Epithelial cell of esophagus (primary cell): ENCODE data around the gene PTGDR2.

Experiments used
- DNase-seq: peaks from one replicate; pipeline ENCODE4 v3.0.0; 2010; ENCODE audit warnings: low read depth
- H3K4me3 ChIP-seq: 2 replicates; pipeline ENCODE4 v1.5.1; 2011; ENCODE audit warnings: mild to moderate bottlenecking, low read length, control low read depth
- TF ChIP-seq, protein P1 (sequence below): IDR thresholded peaks from 2 replicates; pipeline ENCODE4 v1.5.1; 2011; ENCODE audit warnings: low read depth, mild to moderate bottlenecking, low read length, control low read depth, inconsistent platforms; ENCODE audit not compliant: insufficient read depth; ENCODE audit errors: missing control alignments

PTGDR2 gene

DNA sequence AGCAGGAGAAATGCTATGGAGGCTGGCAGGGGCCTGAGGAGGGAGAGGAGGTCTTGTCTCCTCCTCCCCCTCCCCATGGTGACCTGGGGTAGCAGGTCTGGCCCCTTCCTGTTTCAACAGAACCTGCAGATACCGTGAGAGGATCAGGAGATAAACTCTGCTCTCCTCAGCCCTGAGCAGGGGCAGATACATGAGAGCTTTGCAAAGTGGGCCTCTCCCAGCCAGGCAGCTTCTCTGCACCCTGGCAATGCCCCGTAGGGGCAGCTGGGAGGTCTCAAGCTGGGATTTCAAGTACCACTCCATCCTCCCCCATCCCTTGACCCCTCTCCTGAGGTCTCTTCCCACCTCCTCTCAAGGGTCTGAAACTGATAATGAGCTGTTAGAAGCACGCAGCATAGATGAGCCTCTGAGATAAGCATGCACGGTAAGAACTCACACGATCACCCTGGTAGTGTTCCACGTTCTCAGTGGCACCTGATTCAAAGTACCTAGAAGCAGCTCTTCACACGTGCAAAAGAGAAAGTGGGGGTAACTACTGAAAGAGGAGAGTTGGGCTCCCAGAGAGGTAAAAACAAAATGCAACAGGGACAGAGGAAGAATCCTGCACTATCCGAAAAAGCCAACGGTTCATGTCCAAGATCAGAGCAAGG is 18.8 kb downstream of the PTGDR2 start:
- no peak for DNase-seq
- H3K4me3 ChIP-seq, result no peak overlapping the region
- TF ChIP-seq, protein P1, sequence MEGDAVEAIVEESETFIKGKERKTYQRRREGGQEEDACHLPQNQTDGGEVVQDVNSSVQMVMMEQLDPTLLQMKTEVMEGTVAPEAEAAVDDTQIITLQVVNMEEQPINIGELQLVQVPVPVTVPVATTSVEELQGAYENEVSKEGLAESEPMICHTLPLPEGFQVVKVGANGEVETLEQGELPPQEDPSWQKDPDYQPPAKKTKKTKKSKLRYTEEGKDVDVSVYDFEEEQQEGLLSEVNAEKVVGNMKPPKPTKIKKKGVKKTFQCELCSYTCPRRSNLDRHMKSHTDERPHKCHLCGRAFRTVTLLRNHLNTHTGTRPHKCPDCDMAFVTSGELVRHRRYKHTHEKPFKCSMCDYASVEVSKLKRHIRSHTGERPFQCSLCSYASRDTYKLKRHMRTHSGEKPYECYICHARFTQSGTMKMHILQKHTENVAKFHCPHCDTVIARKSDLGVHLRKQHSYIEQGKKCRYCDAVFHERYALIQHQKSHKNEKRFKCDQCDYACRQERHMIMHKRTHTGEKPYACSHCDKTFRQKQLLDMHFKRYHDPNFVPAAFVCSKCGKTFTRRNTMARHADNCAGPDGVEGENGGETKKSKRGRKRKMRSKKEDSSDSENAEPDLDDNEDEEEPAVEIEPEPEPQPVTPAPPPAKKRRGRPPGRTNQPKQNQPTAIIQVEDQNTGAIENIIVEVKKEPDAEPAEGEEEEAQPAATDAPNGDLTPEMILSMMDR, result no peak

DNA sequence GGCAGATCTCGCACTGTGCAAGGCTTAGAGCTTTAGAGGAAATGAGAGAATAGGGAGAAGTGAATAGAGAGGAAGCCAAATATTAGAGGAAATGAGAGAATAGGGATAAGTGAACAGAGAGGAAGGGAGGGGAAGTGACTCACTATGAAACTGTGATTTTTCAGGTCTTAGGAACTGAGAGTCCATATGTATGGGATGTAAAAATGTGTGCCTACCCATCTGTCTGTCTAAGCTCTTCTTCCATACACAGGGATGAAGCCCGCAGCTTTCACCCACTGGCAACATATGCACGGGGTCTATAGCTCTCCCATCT is 20.3 kb downstream of the PTGDR2 start:
- DNase-seq, result peak; percentile 53
- TF ChIP-seq, protein P1, result no peak
- H3K4me3 ChIP-seq, result no peak overlapping the region

DNA sequence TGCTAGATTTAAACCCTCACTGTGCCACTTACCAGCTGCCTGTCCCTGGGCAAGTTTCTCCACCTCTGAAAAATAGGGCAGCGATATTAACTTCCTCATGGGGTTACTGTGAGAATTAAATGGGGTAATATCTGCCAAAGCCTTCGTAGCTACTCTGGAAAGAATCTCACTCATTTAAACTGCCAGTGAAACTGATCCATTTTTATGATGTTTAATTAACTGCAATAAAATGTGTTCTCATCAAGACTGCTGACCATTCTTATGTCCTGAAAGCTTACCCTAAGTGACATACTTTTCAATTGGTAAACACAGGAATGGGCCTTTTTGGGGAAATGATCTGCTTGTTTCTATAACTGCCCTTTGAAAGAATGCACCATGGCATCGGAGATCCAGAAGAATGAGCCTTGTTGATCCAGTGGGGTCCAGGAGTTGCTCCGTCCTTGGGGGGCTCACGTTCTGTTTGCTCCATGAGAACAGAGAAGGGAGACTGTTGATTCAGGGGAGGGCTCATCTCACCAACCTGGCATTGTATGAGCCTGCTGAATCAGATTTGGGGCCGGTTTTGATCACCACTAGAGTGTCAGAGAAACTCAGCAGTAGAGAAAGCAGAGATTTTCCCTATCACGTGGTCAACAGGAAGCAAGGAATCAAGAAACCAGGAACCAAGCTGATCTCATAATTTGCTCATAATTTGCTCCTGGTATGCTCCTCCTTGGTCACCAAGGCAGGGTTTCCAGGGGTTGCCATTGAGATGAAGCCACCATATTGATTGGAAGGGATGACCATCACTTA is 20.8 kb downstream of the PTGDR2 start:
- peak; percentile 43 for DNase-seq
- H3K4me3 ChIP-seq, result no peak overlapping the region

DNA sequence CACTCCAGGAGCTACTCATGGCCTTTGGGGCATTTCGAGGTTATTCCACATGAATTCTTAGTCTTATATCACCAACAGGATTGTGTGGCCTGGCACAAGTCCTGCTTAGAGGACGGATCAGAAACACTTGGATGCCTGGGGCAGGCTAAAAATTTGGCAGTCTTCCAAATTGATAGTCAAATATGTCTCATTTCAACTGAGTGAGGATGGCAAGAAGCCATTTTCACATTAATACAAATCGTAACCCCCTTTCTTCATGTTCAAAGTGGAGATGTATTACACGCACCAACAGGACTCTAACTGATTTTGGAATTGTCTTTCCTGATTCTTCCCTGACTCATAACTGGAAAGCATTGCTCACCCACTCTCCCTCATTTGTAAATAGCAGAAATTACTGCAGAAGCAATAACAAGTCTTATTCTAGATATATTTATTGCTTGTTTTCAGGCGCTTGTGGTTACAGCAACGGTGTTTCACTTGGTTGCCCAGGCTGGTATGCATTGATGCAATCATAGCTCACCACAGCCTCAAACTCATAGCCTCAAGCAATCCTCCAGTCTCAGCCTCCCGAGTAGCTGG is 24.2 kb downstream of the PTGDR2 start:
- TF ChIP-seq, protein P1, result no peak
- no peak overlapping the region for H3K4me3 ChIP-seq
- DNase-seq, result peak; percentile 74

More for the DNA sequence above, 20.8 kb downstream of the PTGDR2 start:
- TF ChIP-seq, protein P1, result no peak

DNA sequence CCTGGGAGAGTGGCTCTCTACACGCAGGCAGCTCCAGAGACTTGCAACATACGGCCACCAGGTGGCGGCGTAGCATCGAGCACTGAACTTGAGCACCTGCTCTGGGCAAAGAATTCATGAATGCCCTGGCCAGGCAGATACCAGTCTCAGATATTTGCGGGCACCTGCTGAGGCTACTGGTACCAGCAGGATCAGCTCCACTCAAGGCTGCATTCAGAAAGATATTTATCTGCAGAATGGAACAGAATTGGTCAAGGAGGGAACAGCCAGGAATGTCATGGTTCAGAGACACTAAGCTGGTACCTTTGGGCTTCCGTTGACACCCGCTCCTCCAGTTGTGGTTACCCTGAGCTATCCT is 24.6 kb downstream of the PTGDR2 start:
- TF ChIP-seq, protein P1, result peak; percentile 96
- peak; percentile 86 for DNase-seq
- peak overlapping the region; percentile 4 for H3K4me3 ChIP-seq

DNA sequence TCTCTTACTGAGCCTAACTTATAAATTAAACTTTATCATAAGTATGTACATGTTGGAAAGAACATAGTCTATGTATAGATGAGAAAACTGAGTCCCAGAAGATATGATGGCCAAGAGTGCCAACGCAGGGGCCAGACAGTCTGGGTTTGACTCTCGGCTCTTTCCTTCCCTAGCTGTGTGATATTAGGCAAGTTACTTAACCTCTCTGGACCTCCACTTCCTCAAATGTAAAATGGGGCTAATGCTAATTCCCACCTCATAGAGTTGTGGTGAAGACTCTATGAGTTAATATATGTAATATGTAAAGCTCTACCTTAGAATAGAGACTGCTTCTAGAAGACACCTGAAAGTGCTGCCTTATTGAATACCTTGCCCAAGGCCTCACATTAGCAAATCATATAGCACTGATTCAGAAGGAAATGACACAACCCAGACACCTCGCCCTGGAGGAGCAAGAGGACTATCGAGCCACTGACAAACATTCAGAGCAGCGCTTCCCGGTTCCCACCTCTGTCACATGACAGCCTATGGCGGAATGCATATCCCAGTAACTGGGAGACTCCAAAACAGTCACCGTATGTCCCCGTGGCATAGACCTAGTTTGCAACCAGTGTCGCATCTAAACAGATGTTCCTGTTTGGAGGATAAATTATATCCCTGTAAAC is 25.1 kb downstream of the PTGDR2 start:
- H3K4me3 ChIP-seq, result peak overlapping the region; percentile 4
- TF ChIP-seq, protein P1, result no peak
- DNase-seq, result peak; percentile 91
